Stimulated activated CD4-positive, alpha-beta T cell treated with anti-CD3 and anti-CD28 coated beads, TNF-alpha, amount 100 ng/mL, for 24 hours (primary cell): ENCODE results near the gene TIGAR.

Experiments
- DNase-seq, 3 experiments: peaks; one replicate each; pipeline ENCODE4 v3.0.0-alpha.2; 2020; ENCODE audit warnings: low read depth in 3 of 3

The TIGAR gene

DNA sequence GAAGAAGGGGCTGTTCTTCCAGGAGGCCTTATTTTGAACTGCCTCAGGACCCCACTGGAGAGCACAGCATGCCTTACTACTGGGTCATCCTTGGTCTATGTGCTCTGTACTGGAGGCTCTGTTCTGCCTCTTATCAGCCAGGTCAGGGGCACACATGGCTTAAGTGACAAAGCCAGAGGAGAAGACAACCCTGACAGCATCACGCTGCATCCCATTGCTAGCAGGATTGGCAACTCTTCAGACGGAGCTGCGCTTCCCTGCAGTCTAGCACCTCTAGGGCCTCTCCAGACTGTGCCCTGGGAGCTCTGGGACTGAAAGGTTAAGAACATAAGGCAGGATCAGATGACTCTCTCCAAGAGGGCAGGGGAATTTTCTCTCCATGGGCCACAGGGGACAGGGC is 17.3 kb upstream of the TIGAR start:
- no peak for DNase-seq

DNA sequence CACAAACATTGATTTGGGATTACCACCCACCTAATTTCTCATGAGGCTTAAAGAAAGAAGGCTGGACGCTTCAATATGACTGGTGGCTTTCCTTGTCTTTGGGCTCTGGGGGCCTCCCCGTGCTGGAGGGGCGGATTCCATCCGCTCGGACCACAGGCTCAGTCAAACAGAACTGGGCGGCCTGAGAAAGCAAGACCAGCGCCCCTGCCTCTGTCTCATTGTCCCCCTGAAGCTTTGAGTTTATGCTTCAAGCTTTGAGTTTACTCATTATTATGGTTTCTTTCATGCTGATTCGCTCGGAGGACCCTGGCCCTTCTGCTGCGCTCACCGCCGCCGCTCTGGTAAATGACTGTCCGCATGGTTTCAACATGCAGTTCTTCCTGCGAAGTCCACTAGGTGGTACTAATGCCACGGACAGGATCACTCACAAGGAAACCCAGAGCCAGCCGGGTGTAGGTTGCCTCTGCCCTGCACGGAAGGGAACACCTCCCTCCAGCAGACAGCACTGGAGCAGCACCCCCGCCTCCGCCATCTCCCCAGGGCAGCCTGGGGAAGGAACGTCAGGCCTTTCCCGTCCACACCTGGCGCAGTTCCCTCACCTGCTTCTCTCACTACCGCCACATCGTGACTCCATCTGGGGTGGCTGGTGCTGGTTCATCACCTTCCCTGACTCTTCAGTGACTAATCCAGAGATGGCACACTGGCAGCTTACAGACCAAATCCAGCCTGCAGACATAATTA is 13.2 kb upstream of the TIGAR start:
- no peak for DNase-seq

DNA sequence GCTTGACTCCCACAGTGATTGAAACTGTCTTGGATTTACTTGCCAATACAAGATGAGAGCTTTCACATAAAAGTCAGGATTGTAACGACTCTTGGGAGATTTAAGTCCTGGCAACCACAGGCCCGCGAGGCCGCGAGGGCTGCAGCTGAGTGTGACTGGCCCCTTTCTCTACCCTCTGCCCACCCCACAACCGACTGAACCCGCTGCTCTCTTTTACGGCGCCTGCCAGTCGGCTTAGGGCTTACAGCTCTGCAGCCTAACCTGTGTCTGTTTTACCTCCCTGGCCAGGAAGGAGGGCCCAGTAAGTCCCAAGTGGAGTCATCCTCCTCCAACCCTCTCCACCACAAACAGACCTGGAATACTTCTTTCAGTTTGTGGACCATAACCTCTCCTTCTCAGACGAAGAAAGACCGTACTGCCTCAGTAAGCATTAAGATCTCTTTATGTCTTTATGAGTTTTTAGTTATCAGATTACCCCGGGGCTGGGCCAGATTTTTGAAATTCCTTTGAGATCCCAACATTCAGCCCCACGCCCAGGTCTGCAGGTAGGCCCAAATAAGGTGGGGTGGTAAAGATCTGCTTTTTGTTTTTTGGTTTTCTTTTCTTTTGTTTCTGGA is 12.6 kb upstream of the TIGAR start:
- no peak for DNase-seq

DNA sequence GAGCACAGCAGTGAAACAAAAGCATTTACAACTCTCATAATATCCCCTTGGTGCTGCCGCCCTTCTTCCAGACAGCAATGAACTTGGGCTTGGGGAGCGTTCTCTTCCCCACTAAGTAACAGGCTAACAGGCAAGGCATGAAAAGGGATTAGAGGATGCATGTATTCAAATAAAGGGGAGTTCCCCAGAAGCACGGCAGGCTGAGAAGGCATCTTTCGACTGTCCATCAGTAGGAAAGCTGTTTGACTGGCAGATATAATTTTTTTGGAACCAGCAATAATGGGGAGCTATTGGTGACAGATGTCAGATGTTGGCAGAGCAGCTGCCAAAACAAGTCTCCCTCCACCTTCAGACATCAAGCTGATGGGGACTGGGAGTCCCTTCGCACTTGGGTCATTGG is 9.2 kb upstream of the TIGAR start:
- DNase-seq = no peak

DNA sequence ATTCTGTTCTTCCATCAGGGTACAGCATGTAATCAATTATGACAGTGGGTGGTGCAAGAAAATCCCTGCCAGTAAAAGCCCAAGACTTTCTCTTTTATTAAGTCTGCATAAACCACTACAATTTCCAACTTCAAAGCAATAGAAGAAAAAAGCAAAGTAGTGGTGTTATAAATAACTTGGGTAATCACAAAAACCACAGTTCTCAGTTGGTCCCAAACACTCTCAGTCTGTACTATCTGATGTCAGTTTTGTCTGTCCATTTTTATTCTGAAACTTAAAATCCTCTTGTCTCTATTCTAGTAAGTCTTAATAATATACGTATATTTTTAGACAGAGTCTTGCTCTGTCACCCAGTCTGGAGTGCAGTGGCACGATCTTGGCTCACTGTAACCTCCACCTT is 8.8 kb upstream of the TIGAR start:
- no peak for DNase-seq

DNA sequence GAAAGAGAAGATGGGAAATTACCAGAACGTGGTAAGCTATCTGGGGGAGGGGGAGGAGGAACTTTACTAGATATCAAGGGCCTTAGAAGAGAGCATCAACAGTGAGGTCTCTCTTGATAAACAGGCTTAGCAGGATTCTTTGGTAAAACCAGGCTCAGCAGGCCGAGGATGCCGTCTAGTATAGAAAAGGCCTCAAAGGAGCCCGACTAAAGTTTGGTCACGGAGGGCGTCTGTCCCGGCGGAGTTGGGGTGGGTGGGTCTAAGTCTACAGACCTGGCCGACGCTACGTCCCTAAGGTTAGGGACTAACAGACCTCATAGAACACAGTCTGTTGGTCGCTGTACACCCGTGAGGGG is 538 bp upstream of the TIGAR start:
- DNase-seq = no peak

DNA sequence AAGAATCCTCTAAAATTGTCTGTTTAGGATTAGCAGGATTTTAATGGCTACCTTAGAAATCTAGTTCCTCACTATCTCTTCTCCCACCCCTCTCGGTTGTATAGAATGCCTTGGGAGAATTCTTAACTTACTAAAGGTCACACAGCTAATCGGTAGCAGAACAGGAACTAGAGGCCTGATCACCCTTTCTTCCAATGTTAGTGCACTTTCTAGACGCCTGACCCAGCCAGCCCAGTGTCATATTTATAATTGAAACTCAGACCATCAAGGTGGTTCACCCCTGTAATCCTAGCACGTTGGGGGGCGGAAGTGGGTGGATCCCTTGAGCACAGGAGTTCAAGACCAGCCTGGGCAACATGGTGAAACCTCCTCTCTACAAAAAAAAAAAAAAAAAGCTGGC is 1.7 kb downstream of the TIGAR start:
- DNase-seq = no peak

DNA sequence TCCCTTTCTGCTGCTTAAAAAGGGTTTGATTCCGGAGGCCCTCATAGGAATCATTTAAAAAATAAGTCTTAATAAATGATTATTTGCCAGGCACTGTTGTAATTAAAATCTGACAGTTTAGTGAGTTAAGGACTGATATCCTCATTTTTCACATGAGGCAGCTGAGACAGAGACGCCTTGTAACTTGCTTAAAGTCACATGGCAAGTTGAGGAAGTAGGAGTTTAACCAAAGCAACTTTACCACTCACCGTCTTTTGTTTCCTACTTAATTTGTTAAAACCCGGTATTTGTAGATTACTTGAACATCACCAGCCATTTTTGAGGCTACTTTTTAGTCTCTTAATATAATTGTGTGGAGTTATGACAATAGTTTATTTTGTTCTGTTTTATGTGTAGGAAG is 2.4 kb downstream of the TIGAR start:
- DNase-seq = no peak

DNA sequence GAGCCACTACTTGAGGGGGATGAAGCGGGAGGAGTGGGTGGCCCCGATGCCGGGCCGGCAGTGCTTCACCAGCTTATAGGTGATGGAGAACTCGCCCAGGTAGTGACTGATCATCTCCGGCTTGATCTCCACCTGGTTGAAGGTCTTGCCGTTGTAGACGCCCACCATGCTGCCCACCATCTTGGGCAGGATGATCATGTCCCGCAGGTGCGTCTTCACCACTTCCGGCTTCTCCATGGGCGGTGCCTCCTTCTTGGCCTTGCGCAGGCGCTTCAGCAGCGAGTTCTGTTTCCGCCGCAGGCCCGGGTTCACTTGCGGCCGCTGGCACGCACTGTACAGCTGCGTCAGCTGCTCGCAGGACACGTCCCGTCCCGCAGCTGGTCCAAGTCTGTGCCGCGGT is 3.4 kb downstream of the TIGAR start:
- DNase-seq = no peak

DNA sequence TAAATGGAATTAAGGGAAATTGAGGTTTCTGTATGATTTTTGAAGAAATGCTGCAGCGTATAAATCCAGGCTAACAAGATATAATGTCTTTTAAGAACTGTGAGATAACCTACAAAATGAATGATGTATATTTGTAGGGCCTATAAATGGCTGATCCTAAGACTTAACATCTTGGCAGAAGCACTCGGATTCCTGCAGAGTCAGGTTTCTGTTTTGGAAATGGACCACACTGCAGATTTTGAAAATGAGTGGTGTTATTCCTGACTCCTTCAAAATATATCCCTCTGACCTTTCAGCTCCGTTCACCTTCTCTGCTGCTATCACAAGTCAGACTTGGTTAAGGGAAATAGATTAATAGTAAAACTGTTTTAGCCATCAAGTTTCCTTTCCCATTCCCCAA is 5.0 kb downstream of the TIGAR start:
- no peak for DNase-seq

DNA sequence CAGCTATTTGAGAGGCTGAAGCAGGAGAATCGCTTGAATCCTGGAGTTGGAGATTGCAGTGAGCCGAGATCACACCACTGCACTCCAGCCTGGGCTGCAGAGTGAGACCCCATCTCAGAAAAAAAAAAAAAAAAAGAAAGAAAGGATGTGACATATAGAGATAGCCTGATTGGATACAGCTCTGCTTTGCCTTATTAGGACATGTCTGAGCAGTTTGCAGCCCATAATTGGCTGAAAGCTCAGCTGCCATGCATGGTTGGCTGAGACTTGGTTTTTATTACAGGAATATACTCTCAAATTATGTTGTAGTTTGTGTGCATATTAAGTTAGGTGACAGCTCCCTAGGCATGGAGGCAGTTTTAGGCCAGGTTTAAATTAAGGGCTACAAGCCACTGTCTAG is 6.3 kb downstream of the TIGAR start:
- DNase-seq = no peak

DNA sequence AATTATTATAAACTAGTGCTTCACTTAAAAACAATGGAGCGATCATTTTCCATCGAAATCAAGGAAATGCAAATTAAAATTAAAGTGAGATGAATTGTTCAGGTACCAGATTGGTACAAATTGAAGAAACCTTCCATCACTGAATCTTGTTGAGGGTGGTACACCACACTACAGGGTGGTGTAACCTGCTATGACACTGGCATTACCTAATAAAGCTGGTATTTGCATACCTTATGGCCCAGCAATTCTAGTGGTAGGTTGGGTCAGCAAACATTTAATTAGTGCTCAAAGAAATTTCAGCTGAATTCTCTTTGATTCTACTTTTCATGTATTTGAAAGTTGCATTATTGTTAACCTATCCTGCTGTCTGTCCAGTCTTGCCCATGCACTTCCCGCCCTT is 9.2 kb downstream of the TIGAR start:
- no peak for DNase-seq

DNA sequence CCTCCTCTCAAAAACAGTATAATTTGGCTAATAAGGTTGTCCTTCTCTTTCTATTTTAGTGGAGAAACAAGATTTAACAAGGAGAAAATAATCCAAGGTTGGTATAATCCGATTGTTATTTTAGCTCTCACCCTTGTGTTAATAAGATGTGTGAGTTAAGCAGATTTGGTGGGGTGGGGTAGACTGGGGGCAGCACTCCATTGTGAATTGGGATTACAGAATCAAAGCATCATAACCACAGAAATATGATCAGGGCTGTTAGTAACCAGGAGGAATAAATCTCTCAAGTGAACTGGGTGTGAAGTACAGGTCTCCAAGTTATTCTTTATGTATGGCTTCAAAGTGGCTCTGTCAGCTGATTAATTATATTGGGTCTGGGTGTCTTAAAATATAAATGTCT is 10.2 kb downstream of the TIGAR start:
- no peak for DNase-seq

DNA sequence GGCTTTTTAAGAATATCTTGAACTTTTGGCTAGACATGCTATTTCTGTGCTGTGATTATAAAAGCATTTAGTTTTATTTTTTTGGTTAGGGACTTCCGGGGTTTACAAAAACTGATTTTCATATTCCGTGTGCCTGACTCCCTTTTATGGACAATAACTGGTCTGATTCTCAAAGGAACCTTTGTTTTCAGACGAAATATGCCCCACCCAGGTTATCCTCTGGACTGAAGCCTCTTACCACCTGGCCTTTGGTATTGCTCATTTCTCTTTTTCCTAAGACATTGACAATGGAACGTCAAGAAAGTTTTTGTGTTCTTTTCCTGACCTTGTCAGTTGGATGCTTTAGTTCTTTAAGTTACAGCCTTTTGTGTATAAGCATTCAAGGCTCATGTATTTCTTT is 10.8 kb downstream of the TIGAR start:
- DNase-seq = no peak

DNA sequence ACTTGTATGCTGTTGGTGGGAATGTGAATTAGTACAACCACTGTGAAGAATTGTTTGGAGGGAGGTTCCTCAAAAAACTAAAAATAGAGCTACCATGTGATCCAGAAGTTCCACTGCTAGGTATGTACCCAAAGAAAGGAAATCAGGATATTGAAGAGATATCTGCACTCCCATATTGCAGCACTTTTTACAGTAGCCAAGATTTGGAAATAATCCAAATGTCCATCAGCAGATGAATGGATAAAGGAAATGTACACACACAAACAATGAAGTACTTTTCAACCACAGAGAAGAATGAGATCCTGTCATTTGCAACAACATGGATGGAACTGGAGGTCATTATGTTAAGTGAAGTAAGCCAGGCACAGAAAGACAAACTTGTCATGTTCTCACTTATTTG is 25.9 kb downstream of the TIGAR start:
- DNase-seq = no peak

DNA sequence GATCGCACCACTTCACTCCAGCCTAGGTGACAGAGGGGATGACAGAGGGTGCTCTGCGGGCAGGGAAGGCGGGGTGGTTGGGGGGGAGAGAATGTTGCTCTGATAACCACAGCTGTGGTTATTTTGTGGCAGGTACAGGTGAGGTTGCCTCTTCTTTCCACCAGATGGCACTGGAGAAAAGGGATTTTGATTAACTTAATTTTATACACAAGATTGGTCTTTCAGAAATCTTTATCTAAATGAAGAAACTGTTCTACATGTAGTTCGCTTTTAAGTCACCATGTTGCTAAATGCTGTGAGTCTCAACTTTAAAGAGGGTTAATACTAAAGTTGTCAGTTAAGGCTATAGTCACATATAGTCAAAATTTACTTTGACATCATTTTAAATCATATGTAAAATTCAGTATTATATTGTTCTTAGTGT is 32.8 kb downstream of the TIGAR start:
- peak in 1 of 3 experiments; percentile 7 for DNase-seq

DNA sequence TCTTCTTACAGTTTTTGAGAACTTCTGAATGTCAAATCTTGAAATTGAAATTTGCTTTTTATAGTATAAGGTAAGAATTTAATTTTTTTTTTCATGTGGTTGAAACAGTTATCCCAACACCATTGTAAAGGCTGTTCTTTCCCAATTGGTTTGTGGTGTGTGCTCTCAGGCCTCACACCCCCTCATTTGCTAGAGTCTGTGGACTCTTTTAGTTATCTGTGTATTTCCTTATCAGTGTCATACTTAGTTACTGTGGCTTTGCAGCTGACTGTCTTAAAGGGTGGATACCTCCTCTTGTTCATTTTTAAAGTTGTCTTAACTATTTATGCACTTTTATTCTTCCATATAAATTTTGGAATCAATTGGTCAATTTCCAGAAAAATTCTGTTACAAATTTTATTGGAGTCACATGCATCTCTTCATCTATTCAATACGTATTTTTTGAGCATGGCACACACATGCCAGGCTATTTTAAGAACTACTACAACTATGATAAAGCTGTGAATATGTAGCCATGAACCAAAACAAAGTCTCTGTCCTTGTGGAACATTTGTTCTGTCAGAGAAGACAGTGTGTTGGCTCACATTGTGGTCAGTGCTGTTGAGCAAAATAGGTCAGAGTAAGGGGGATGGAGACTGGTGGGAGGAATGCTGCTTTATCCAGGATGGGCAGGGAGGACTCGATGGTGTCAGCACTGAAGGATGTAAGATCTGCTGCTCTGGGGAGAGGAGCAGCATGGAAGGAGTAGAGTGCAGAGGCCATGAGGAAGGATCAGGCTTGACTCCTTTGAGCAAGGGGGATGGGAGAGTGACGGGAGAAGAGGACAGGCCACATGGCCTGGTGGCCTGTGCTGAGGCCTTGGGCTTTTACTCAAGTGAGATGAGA is 34.4 kb downstream of the TIGAR start:
- DNase-seq = no peak

DNA sequence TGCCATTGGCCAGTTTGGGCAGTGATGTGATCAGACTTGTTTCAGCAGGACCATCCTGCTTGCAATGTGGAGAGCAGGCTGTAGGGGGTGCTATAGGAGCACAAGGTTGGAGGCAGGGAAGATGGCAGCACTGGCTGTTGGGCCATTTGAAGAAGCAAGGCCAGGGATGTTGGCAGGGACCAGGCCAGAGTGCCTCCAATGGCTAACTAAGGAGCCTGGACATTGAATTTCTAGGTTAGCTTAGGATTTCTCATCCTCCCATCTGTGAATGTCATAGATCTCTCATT is 35.0 kb downstream of the TIGAR start:
- DNase-seq = peak in 2 of 3 experiments; percentile 9 to 65

DNA sequence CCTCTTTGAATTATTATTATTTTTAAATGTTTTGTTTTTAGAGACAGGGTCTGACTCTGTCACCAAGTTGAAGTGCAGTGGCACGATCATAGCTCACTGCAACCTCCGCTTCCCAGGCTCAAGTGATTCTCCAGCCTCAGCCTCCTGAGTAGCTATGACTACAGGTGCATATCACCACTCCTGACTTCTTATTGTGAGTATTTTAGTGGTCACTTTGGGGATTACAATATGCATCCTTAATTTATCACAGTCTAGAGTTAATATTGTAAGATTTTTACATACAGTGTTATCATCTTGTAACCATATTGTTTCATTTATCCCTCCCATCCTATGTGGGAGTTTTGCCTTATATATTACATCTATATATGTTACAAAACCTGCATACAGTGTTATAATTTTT is 45.1 kb downstream of the TIGAR start:
- no peak for DNase-seq

DNA sequence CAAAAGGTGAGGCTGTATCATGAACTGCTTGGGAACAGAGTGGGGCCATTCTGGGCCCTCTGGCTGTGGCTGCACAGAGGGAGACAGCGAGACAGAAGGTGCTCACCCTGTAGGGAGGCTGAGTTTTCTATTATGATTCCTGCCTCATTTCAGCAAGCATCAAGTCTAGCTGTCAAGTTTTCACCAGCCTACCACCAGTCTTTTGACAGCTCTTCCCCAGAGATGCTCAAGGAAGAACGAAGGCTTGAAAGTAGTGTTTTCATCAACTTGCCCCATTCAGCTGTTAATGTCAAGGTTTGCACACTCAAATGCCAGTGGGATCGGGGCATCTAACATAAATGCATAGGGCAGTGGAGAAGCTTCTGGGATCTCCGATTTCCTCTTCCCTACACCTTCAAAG is 48.5 kb downstream of the TIGAR start:
- DNase-seq = no peak

DNA sequence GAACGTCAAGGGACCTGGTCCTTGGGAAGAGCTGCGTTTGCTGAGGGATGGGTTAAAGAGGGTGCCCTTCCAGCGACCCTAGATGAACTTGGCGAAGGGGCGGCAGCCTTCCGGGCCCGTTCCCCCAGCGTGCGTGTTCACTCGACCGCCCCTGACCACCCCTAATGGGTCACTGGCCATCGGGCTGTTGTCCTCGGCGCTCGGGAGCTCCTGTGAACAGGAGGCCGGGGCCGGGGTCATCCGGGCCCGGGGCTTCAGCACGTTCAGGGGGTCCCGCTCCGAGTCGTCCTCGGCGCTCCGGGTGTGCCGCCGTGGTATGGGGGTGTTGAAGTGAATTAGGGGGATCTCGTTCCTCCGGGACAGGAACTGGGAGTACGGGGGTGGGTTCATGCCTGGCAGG is 49.3 kb downstream of the TIGAR start:
- DNase-seq = no peak

DNA sequence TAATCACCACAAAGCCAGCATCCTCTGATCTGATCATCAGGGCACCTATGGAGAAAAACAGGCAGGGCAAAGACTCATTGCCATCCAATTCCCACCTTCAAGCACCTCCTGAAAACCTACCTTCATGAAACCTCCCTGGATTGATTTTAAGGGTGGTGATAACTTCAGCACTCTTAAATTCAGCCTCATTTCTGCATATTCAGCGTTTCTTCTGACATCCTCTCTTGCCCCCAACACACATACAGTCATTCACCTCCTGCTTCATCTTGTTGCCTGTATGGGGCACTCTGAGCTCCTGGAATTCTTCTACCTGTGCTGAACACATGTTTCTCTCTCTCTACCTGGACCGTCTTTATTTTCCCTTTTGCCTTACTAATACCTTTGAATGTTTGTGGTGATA is 51.6 kb downstream of the TIGAR start:
- DNase-seq = no peak

DNA sequence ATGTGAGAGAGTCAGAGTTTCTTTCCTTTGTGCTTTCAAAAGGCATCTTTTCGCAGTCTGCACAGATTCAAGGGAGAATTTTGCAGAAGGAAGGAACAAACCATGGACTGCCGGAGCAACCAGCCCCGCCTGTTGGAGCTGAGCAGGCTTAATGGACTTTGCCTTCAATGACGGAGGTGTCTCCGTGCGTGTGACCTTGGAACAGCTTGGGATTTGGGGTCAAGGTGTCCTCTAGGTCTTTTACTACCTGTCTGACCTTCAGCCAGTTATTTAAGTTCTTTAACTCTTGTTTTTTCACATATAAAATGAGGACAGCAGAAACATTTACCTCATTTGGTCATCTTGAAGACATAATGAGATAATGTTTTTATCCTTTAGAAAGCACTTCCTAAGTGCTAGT is 54.4 kb downstream of the TIGAR start:
- DNase-seq = no peak
